IMR-90 (cell line): Measurements from ENCODE around the gene OR4S2. TPM values are rescaled to one million over a fixed set of nuclear protein-coding genes. Genes with fewer than 3 reads are reported as not detected.

Experiments used
- ATAC-seq: fragments of 200-7000 bp; cut with Tn5 transposase; 2 replicates; pipeline ENCODE4 v1.9.1; 2020; ENCODE audit warnings: low read depth, mild to moderate bottlenecking, moderate library complexity
- Bru-seq: library from RNA; stranded (reverse); fragments of 400-500 nt; gene quantifications from one replicate; lab custom pipeline; 2021; lab: Mats Ljungman, UMichigan
- BruChase-seq, 2 experiments: library from RNA; stranded (reverse); fragments of 400-500 nt; gene quantifications; one replicate each; lab custom pipeline; 2021; lab: Mats Ljungman, UMichigan
- BruUV-seq: library from RNA; stranded (reverse); fragments of 400-500 nt; replicated peaks from 2 replicates; lab custom pipeline; 2021; lab: Mats Ljungman, UMichigan
- CTCF ChIA-PET: fragments of 300-600 bp; formaldehyde crosslinking; extraction: SDS; loops from one replicate; lab custom pipeline; 2021; ENCODE audit warnings: antibody characterized with exemption; lab: Yijun Ruan, JAX
- POLR2A ChIA-PET: fragments of 300-600 bp; sonication (Branson Sonifier 250); formaldehyde crosslinking; loops from one replicate; lab custom pipeline; 2022; ENCODE audit warnings: antibody characterized with exemption; ENCODE audit not compliant: unreplicated experiment; lab: Charles Lee
- DNase-seq: peaks from one replicate; pipeline ENCODE4 v3.0.0; 2013
- H2AFZ ChIP-seq: replicated peaks from 2 replicates; pipeline ENCODE3; 2013; ENCODE audit warnings: low read length, mild to moderate bottlenecking; ENCODE audit not compliant: poor library complexity
- H2AK5ac ChIP-seq: 2 replicates; pipeline ENCODE4 v1.6.1; 2013; ENCODE audit warnings: low read depth, low read length, inconsistent platforms
- H2AK9ac ChIP-seq: replicated peaks from 2 replicates; pipeline ENCODE3; 2013; ENCODE audit warnings: mild to moderate bottlenecking, low read depth, low read length, moderate library complexity; ENCODE audit not compliant: poor library complexity
- H2BK120ac ChIP-seq: 2 replicates; pipeline ENCODE4 v1.6.1; 2013; ENCODE audit warnings: low read depth, low read length, inconsistent platforms
- H2BK15ac ChIP-seq: 3 replicates; pipeline ENCODE4 v1.6.1; 2013; ENCODE audit warnings: low read depth, low read length, inconsistent platforms
- H2BK20ac ChIP-seq: 2 replicates; pipeline ENCODE4 v1.6.1; 2013; ENCODE audit warnings: low read depth, mild to moderate bottlenecking, inconsistent platforms, low read length, moderate library complexity
- H2BK5ac ChIP-seq: 2 replicates; pipeline ENCODE4 v1.6.1; 2013; ENCODE audit warnings: mild to moderate bottlenecking, low read depth, low read length, inconsistent platforms; ENCODE audit not compliant: poor library complexity, severe bottlenecking
- H3K14ac ChIP-seq: replicated peaks from 2 replicates; pipeline ENCODE4 v1.6.1; 2013; ENCODE audit warnings: low read depth, low read length, inconsistent platforms
- H3K18ac ChIP-seq: 2 replicates; pipeline ENCODE4 v1.6.1; 2013; ENCODE audit warnings: low read depth, low read length, control low read depth
- H3K23ac ChIP-seq: 2 replicates; pipeline ENCODE4 v1.6.1; 2013; ENCODE audit warnings: low read depth, low read length, inconsistent platforms
- H3K27ac ChIP-seq: 2 replicates; pipeline ENCODE4 v1.5.1; 2013; ENCODE audit warnings: mild to moderate bottlenecking, control low read depth, low read length; ENCODE audit not compliant: insufficient read depth
- H3K27me3 ChIP-seq: 2 replicates; pipeline ENCODE4 v1.6.1; 2013; ENCODE audit warnings: low read length; ENCODE audit not compliant: control insufficient read depth, insufficient read depth
- H3K36me3 ChIP-seq: 2 replicates; pipeline ENCODE4 v1.6.1; 2013; ENCODE audit warnings: low read length, mixed read lengths; ENCODE audit not compliant: control insufficient read depth, insufficient read depth
- H3K4ac ChIP-seq: 2 replicates; pipeline ENCODE4 v1.6.1; 2013; ENCODE audit warnings: low read depth, low read length, inconsistent platforms
- H3K4me1 ChIP-seq: 2 replicates; pipeline ENCODE4 v1.6.1; 2013; ENCODE audit warnings: low read length, mixed read lengths; ENCODE audit not compliant: control insufficient read depth, insufficient read depth
- H3K4me2 ChIP-seq: 2 replicates; pipeline ENCODE4 v1.6.1; 2013; ENCODE audit warnings: low read depth, mild to moderate bottlenecking, control low read depth, low read length, moderate library complexity
- H3K4me3 ChIP-seq: 2 replicates; pipeline ENCODE4 v1.5.1; 2013; ENCODE audit warnings: low read depth, mild to moderate bottlenecking, control low read depth, low read length, moderate library complexity; ENCODE audit not compliant: insufficient read depth
- H3K56ac ChIP-seq: 2 replicates; pipeline ENCODE4 v1.6.1; 2013; ENCODE audit warnings: low read length, inconsistent platforms; ENCODE audit not compliant: insufficient read depth; ENCODE audit errors: extremely low read depth
- H3K79me1 ChIP-seq, 2 experiments: 2 replicates each; pipeline ENCODE4 v1.6.1; 2013; ENCODE audit warnings: low read length in 2 of 2, inconsistent platforms in 1 of 2, low read depth in 1 of 2
- H3K9ac ChIP-seq: 2 replicates; pipeline ENCODE4 v1.6.1; 2013; ENCODE audit warnings: low read depth, low read length, control low read depth
- H3K9me1 ChIP-seq: 2 replicates; pipeline ENCODE4 v1.6.1; 2013; ENCODE audit warnings: low read length, inconsistent platforms; ENCODE audit not compliant: insufficient read depth
- H3K9me3 ChIP-seq: 2 replicates; pipeline ENCODE4 v1.6.1; 2013; ENCODE audit warnings: low read length; ENCODE audit not compliant: control insufficient read depth, insufficient read depth
- H4K20me1 ChIP-seq: 2 replicates; pipeline ENCODE4 v1.6.1; 2013; ENCODE audit warnings: low read length, inconsistent platforms; ENCODE audit not compliant: insufficient read depth
- H4K5ac ChIP-seq: 2 replicates; pipeline ENCODE4 v1.6.1; 2013; ENCODE audit warnings: mild to moderate bottlenecking, low read depth, low read length, control low read depth
- H4K8ac ChIP-seq, 2 experiments: 2 replicates each; pipeline ENCODE4 v1.6.1; 2013; ENCODE audit warnings: low read depth in 2 of 2, low read length in 2 of 2, control low read depth in 1 of 2, inconsistent platforms in 1 of 2
- H4K91ac ChIP-seq: 2 replicates; pipeline ENCODE4 v1.6.1; 2013; ENCODE audit warnings: low read depth, low read length, inconsistent platforms; ENCODE audit not compliant: insufficient read depth
- BHLHE40 ChIP-seq: fragments of 150-350 bp; IDR thresholded peaks from 2 replicates; pipeline ENCODE4 v1.6.1; 2016; ENCODE audit warnings: mild to moderate bottlenecking, low read depth, low read length
- CEBPB ChIP-seq: IDR thresholded peaks from 2 replicates; pipeline ENCODE4 v1.6.1; 2012; ENCODE audit warnings: low read depth, low read length, improper control_type of control experiment
- CHD1 ChIP-seq: IDR thresholded peaks from 2 replicates; pipeline ENCODE4 v1.6.1; 2012; ENCODE audit warnings: low read depth, low read length, improper control_type of control experiment
- FOS ChIP-seq: fragments of 150-350 bp; IDR thresholded peaks from 2 replicates; pipeline ENCODE4 v1.6.1; 2016; ENCODE audit warnings: low read depth, low read length
- MAFK ChIP-seq: IDR thresholded peaks from 2 replicates; pipeline ENCODE4 v1.6.1; 2012; ENCODE audit warnings: low read depth, low read length, improper control_type of control experiment
- MAZ ChIP-seq: IDR thresholded peaks from 2 replicates; pipeline ENCODE4 v1.6.1; 2012; ENCODE audit warnings: low read depth, mild to moderate bottlenecking, low read length, improper control_type of control experiment, moderate library complexity, borderline replicate concordance
- MXI1 ChIP-seq: IDR thresholded peaks from 2 replicates; pipeline ENCODE4 v1.6.1; 2012; ENCODE audit warnings: low read depth, mild to moderate bottlenecking, low read length, moderate library complexity, borderline replicate concordance
- NFE2L2 ChIP-seq: fragments of 150-350 bp; IDR thresholded peaks from 2 replicates; pipeline ENCODE4 v1.6.1; 2016; ENCODE audit warnings: low read depth, mild to moderate bottlenecking, low read length
- POLR2A ChIP-seq: IDR thresholded peaks from 2 replicates; pipeline ENCODE4 v1.6.1; 2012; ENCODE audit warnings: mild to moderate bottlenecking, low read depth, low read length
- RAD21 ChIP-seq: IDR thresholded peaks from 2 replicates; pipeline ENCODE4 v1.6.1; 2012; ENCODE audit warnings: low read length, improper control_type of control experiment
- RCOR1 ChIP-seq: IDR thresholded peaks from 2 replicates; pipeline ENCODE4 v1.6.1; 2012; ENCODE audit warnings: mild to moderate bottlenecking, low read length, improper control_type of control experiment; ENCODE audit not compliant: insufficient replicate concordance
- WGBS, 2 experiments: methylation state at CpG; one replicate each; pipeline versions ENCODE4 v1.1.5 to v1.1.7; 2013; ENCODE audit warnings: missing lambda C conversion rate in 2 of 2; ENCODE audit not compliant: insufficient read length in 1 of 2; ENCODE audit errors: extremely low coverage in 2 of 2; 5-methylcytosine and 5-hydroxymethylcytosine counted together
- dilution Hi-C: fragments of 300-500 bp; cut with HindIII; formaldehyde crosslinking; loops from one replicate; pipeline ENCODE4 v1.14.3; 2018; ENCODE audit warnings: low sequenced_read_pairs; ENCODE audit not compliant: unreplicated experiment
- in situ Hi-C: fragments of 300-500 bp; cut with MboI; formaldehyde crosslinking; loops from 3 replicates; pipeline ENCODE4 v1.14.3; 2019; ENCODE audit warnings: low sequenced_read_pairs, inconsistent platforms, mixed read lengths
- intact Hi-C: fragments of 100-400 bp; cut with micrococcal nuclease; formaldehyde crosslinking; loops from 2 replicates; pipeline ENCODE4 v1.10.0; 2022
- long read RNA-seq: library from polyadenylated mRNA; unstranded; transcript quantifications from one replicate; pipeline ENCODE4 v2.0.0, GENCODE V29; 2021; ENCODE audit not compliant: unreplicated experiment
- polyA plus RNA-seq, 3 experiments: library from polyadenylated mRNA; depleted of rRNA; stranded (reverse); fragments of >200 nt; gene quantifications; 2 replicates each; pipeline ENCODE4 v1.2.3, GENCODE V29; 2012; ENCODE audit warnings: low replicate concordance in 1 of 3
- total RNA-seq: library from RNA; depleted of rRNA; stranded (reverse); fragments of >200 nt; gene quantifications from 2 replicates; pipeline ENCODE4 v1.2.3, GENCODE V29; 2012; rRNA removed
- TF ChIP-seq, protein P1 (sequence below): fragments of 150-350 bp; IDR thresholded peaks from 2 replicates; pipeline ENCODE4 v1.6.1; 2016; ENCODE audit warnings: low read depth, mild to moderate bottlenecking, low read length, moderate library complexity, borderline replicate concordance
- TF ChIP-seq, protein P2 (sequence below): conservative IDR thresholded peaks from 2 replicates; pipeline ENCODE4 v1.5.1; 2012; ENCODE audit warnings: mild to moderate bottlenecking, low read depth, low read length, improper control_type of control experiment
- TF ChIP-seq, protein P3 (sequence below): fragments of 150-350 bp; IDR thresholded peaks from 2 replicates; pipeline ENCODE4 v1.6.1; 2017; ENCODE audit warnings: mild to moderate bottlenecking, antibody characterized with exemption, low read length, low read depth

Gene OR4S2, protein sequence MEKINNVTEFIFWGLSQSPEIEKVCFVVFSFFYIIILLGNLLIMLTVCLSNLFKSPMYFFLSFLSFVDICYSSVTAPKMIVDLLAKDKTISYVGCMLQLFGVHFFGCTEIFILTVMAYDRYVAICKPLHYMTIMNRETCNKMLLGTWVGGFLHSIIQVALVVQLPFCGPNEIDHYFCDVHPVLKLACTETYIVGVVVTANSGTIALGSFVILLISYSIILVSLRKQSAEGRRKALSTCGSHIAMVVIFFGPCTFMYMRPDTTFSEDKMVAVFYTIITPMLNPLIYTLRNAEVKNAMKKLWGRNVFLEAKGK
- total RNA-seq (not detected in 2 replicates), polyA plus RNA-seq (2012; rRNA removed) (not detected in 2 replicates), Bru-seq, nascent RNA (not detected), BruChase-seq, experiment 1, labeled RNA remaining after a 6-hour chase (not detected), BruChase-seq, experiment 2, labeled RNA remaining after a 2-hour chase (not detected)
- not detected in 2 replicates for polyA plus RNA-seq (2012; cell fraction: cytosol; rRNA removed)
- polyA plus RNA-seq (2012; cell fraction: nucleus; rRNA removed; ENCODE audit: low replicate concordance): not detected in 2 replicates
- long read RNA-seq: 0 reads

DNA sequence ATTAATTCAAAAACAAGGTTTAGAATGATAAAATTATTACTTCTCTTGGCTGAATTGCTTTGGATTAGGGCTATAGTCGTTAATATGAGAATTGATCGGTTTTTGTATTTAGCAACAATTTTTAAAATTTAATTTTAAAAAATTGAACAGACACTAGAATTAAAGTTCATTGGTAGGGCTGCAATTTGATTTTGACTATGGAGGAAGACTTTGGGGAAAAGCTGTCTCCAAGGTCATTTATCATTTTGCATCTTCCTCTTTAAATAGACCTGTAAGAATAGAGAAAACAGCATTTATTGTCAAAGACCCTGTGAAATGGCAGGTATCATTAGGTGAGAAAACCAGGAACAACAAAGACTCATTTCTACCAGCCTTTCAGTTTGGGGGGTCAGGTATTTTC is at the start of gene OR4S2:
Gene OR4S2, plus strand, starts transcription at position 301 of the 400 bp plus-strand sequence. CDS start 2,577 bp downstream, outside the sequence.
- no peak for ATAC-seq
- POLR2A ChIA-PET: no interaction called here
- TF ChIP-seq MXI1 (no peak), CHD1 (no peak), MAFK (no peak), CEBPB (no peak), RAD21 (no peak), FOS (no peak), BHLHE40 (no peak), POLR2A (no peak), NFE2L2 (no peak), MAZ (no peak), RCOR1 (no peak)
- TF ChIP-seq, protein P1, sequence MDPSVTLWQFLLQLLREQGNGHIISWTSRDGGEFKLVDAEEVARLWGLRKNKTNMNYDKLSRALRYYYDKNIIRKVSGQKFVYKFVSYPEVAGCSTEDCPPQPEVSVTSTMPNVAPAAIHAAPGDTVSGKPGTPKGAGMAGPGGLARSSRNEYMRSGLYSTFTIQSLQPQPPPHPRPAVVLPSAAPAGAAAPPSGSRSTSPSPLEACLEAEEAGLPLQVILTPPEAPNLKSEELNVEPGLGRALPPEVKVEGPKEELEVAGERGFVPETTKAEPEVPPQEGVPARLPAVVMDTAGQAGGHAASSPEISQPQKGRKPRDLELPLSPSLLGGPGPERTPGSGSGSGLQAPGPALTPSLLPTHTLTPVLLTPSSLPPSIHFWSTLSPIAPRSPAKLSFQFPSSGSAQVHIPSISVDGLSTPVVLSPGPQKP: no peak
- TF ChIP-seq, protein P2, sequence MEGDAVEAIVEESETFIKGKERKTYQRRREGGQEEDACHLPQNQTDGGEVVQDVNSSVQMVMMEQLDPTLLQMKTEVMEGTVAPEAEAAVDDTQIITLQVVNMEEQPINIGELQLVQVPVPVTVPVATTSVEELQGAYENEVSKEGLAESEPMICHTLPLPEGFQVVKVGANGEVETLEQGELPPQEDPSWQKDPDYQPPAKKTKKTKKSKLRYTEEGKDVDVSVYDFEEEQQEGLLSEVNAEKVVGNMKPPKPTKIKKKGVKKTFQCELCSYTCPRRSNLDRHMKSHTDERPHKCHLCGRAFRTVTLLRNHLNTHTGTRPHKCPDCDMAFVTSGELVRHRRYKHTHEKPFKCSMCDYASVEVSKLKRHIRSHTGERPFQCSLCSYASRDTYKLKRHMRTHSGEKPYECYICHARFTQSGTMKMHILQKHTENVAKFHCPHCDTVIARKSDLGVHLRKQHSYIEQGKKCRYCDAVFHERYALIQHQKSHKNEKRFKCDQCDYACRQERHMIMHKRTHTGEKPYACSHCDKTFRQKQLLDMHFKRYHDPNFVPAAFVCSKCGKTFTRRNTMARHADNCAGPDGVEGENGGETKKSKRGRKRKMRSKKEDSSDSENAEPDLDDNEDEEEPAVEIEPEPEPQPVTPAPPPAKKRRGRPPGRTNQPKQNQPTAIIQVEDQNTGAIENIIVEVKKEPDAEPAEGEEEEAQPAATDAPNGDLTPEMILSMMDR: no peak
- TF ChIP-seq, protein P3, sequence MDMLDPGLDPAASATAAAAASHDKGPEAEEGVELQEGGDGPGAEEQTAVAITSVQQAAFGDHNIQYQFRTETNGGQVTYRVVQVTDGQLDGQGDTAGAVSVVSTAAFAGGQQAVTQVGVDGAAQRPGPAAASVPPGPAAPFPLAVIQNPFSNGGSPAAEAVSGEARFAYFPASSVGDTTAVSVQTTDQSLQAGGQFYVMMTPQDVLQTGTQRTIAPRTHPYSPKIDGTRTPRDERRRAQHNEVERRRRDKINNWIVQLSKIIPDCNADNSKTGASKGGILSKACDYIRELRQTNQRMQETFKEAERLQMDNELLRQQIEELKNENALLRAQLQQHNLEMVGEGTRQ: no peak

More for the DNA sequence above, at the start of gene OR4S2:
- Histone ChIP-seq H3K36me3 (no peaks in the 10 kb centered on the region), H2BK20ac (no peak within 1 kb of the TSS), H3K4me2 (no peak within 1 kb of the TSS), H4K5ac (no peak within 1 kb of the TSS), H3K4ac (no peak within 1 kb of the TSS), H3K14ac (no peak within 1 kb of the TSS), H3K79me1 (no peaks in the 10 kb centered on the region), H3K56ac (no peak within 1 kb of the TSS), H3K27ac (no peak within 1 kb of the TSS), H3K23ac (no peak within 1 kb of the TSS), H3K9me3 (peaks cover 2% of the 10 kb centered on the region; the same call in 1 of the 2 replicates), H2AFZ (no peak within 1 kb of the TSS), H3K9me1 (no peaks in the 10 kb centered on the region), H3K4me3 (no peak within 1 kb of the TSS), H2BK15ac (no peak within 1 kb of the TSS), H3K18ac (no peak within 1 kb of the TSS), H2AK9ac (no peak within 1 kb of the TSS), H4K91ac (no peak within 1 kb of the TSS), H3K27me3 (no peaks in the 10 kb centered on the region), H4K20me1 (no peaks in the 10 kb centered on the region), H4K8ac (no peak within 1 kb of the TSS), H3K4me1 (no peaks in the 10 kb centered on the region), H3K9ac (no peak within 1 kb of the TSS), H2BK120ac (no peak within 1 kb of the TSS), H2BK5ac (no peak within 1 kb of the TSS), H2AK5ac (no peak within 1 kb of the TSS)
- CTCF ChIA-PET: no interaction called here
- no peak for DNase-seq
- in situ Hi-C loops (loop anchor here (25.0 kb wide), 1 partner anchor 514 kb away; the partner anchor contains the start of gene OR8K5), dilution Hi-C loops (no loop called here), intact Hi-C loops (no loop called here)
- BruUV-seq: no TSS peak
- WGBS, 2 experiments: no CpG with 5 or more reads among the region's 2 CpGs
